Left cardiac atrium (tissue), 4 donors: ENCODE results near the gene ERN1. TPM values are rescaled to one million over a fixed set of nuclear protein-coding genes. Genes with fewer than 3 reads are reported as not detected.

Source experiments
- ATAC-seq, 2 donors: fragments of 200-7000 bp; cut with Tn5 transposase; one replicate each; pipeline ENCODE4 v1.9.1; 2020; ENCODE audit warnings: mild to moderate bottlenecking in 2 of 2, moderate library complexity in 2 of 2
- DNase-seq: peaks from one replicate; pipeline ENCODE4 v3.0.0-alpha.2; 2020
- intact Hi-C, 2 donors: fragments of 100-400 bp; cut with DNase I; formaldehyde crosslinking; loops; one replicate each; pipeline versions ENCODE4 v1.14.1 to v1.15.1; 2022 to 2023
- total RNA-seq, 2 donors: library from RNA; stranded (reverse); fragmentation: NEBNext Ultra II Directional; extraction: Animal tissue kit (Norgen Biotek cat#: 25700); gene quantifications; one replicate each; pipeline ENCODE4 v1.2.1, GENCODE V29; 2021
- donor health status: DM: no; HTN: yes; CAD: no.
- donor health status: DM: no; HTN: yes; CAD: no; lungs with severe emphysema.
- donor health status: DM: yes; HTN: yes; CAD: no.
- donor health status: Dilated cardiomyopathy.

Gene ERN1
- total RNA-seq, 2 donors from 2014 or later: 11.4 to 15.4 TPM

DNA sequence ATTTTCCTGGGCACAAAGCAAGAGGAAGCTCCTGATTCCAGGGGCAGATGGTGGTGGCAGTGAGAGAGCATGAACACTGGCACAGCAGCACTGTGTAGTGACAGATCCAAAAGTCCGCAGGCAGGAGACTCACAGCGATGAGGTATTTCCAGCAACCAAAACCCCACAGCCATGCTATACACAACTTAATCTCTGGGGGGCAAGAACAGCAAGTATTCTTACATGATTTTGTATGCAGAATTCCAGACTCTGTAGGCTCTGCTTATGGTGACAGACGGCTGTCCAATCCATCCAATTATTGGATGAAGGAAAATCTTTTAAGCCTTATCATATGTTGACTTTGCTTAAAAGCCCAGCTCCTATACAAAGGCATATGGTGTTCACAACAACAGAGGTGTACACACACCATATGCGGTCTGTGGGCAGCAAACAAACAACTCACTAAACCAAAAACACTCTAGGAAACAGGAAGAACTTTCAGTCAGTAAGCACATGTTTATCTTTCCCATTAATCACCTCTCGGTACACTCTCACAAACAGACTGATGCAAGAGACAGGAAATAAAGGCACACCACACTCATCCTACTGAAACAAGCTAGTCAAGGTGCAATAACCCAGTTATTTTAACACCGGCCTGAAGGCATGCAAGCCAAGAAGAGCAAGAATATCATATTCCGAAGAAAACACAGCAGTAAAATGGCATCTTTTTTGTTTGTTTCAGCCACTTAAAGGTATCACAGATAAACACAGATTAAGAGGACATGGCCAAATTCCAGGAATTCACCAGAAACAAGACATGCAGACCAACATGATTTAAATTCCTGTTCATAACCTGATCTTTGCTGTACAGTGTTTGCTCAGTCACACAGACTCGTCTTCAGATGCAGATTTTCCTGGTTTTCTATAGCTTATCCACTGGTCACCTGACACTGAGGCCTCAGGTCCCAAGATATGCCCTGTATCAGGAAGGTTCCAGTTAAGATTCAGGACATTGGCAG is 47.8 kb downstream of the ERN1 start:
- DNase-seq: no peak
- ATAC-seq: peak; percentile 42 to 62
- intact Hi-C loops: no loop called here

- intact Hi-C loops: no loop called here
- ATAC-seq: no peak
Measured at GRCh38 chr17:64080174-64080618, 49.7 kb downstream of the ERN1 start.

GRCh38 chr17:64077379-64077778 is 52.6 kb downstream of the ERN1 start:
- ATAC-seq: no peak
- intact Hi-C loops: no loop called here
- DNase-seq: no peak

More at GRCh38 chr17:64080174-64080618, 49.7 kb downstream of the ERN1 start:
- DNase-seq: no peak

DNA sequence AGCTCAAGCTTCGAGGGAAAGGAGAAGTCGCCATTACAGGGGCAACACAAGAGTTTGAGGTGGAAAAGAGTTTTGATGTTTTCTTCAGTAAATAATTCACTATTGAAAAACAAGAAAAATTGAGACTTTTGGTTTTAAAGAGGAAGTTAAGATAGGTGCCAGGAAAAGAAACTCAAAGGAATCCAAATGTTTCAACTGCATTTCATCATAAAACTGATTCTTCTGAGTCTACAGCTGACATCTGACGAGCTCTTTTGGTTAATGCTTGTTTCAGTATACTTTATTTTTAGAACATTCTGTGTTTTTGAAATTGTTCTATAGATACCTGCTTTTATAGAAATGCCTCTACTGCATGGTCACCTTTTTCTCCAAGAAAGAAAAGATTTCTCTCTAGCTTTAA is 54.0 kb downstream of the ERN1 start:
- ATAC-seq (no peak), DNase-seq (no peak)
- intact Hi-C loops: no loop called here

DNA sequence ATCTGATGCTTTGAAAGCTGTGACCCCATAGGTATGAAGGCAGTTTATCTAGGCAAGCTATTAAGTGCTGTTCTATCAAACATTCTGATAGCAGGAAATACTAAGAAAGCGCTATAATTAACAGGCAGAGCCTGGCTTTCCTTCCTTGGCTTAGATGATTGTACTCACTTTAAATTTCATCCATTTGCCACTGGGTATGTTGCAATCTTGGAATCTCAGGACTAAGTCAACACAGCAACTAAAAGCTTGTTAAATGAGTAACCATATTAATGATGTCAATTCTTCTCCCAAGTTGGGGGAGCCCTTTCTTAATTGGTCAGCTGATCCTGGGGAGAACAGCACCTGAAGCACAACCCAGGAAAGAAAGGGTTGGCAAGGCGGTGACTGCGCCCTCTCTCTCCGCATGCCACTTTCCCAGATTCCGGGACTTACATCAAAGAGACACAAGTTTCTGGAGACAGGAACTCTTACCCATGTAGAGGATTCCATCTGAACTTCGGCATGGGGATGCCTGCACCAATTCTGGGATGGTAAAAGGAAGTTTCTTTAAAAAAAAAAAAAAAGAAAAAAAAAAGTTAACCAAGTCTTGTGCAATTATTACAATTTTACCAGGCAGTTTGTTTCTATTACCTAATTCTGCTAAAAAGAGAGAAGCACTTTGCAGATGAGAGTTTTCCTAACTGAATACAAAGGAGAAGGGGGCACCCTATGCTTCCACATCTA is 55.1 kb downstream of the ERN1 start:
- intact Hi-C loops: no loop called here
- DNase-seq (no peak), ATAC-seq (peak; percentile 53 to 81)

DNA sequence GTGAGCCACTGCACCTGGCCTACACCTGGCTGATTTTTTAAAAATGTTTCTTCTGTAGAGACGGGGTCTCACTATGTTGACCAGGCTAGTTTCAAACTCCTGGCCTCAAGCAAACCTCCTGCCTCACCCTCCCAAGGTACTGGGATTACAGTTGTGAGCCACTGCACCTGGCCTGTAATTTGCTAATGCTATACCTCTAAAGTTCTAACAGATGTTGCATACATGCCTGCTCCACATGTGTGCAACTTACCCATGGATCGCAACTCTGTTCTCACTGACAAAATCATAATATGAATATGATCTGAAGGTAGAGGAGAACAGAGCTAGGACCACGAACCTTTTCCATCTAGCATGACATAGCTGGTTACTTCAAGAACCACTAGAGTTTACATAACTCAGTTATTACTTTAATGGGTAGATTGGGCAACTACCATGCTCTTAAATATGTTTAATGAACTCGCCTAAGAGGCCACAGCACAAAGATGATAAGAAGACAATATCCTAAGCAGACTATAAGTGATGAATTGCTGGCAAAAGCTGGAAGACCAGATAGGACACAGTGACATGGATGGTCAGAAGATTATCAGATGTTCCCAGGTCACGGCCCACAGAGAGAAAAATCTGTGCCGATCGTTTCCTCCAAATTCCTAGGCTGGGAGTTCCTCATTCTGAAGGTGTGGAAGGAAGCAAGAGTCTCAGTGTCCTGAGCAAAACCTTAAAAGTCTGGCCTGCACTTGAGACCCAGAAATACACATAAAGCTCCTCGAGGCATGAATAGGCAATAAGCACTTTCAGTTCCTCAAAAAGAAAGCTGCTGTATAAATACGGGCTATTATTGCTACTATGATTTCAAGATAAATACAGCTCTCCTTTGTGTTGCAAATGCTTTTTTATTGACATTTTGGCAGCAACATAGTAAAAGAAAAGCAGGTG is 55.9 kb downstream of the ERN1 start:
- DNase-seq: no peak
- intact Hi-C loops: no loop called here
- ATAC-seq: peak; percentile 34 to 50

DNA sequence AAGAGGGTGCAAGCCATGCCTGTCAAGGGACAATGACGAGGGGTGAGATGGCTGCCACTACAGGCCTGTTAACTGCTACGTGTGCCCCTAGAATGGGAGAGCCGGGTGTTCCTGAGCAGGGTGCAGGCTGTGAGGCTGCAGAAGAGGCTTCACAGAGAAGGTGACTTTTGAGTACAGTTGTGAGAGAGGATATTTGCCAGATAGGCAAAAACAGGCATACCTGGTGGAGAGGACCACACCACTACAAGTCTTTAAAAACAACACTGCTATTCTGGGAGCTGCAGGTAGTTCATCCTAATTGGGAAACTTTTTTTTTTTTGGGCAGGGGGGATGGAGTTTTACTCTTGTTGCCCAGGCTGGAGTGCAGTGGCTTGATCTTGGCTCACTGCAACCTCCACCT is 58.8 kb downstream of the ERN1 start:
- DNase-seq: no peak
- ATAC-seq: no peak
- intact Hi-C loops: no loop called here

DNA sequence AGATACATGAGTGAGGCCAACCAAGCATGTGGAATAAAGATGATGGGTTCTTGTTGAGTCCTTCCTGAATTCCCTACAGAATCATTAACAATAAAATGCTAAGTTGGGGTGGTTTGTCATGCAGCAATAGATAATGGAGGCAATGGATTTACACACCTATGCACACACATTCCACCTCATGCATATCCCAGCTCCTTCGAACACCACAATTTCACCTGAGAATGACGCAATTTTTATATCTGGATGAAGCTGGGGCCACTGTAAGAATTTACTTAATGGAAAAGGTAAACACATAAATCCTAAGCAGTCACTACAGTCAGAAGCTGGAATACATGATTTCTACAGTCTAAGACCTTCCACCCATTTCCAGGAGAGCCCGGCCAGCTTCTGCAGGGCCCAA is 59.7 kb downstream of the ERN1 start:
- no peak for ATAC-seq
- intact Hi-C loops: no loop called here
- DNase-seq: no peak

DNA sequence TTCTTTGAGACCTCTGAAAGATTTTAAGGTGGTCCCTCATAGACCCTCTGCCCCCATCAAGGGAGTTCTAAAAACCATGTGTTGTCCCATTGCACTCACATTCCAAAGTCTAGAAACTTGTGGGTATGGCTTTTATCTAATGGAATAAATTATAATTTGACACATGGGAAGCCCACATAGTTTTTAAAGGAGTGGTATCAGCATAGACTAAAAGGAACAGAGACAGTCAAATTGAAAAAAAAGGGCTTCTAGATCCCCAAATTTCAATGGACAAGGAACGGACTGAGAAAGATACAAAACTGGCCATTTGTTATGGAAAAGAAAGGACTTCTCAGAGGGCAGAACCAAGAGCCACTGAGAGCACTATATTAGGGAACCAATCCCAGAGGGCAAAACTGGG is 60.8 kb downstream of the ERN1 start:
- DNase-seq (no peak), ATAC-seq (no peak)
- intact Hi-C loops: loop anchor here (10.0 kb wide), 2 partner anchors 66 to 216 kb away; partner anchors contain the start of gene ERN1 (in 2 of the 2)

DNA sequence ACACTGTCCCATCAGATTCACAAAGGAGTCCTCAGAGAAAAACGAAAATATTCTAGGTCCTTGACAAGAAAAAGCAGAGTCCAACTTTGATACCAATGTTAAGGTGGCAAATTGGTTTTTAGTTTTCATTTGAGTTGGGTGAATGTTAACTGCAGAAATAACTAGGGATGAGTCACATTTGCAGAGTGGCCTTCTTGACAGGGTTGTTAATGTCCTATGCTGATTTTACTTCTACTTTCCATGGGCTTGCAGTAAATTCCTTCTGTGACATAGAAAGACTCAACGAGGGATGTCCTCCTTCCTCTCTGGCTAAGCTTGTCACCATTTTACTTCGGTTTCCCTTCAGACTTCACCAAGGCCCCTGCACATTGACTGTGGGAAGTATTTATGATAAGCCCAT is 62.3 kb downstream of the ERN1 start:
- DNase-seq: no peak
- intact Hi-C loops: loop anchor here (10.0 kb wide), 2 partner anchors 67 to 217 kb away; partner anchors contain the start of gene ERN1 (in 2 of the 2)
- ATAC-seq: no peak

- intact Hi-C loops: loop anchor here (10.0 kb wide), 2 partner anchors 68 to 218 kb away; partner anchors contain the start of gene ERN1 (in 2 of the 2)
- peak in 1 of 2 donors; percentile 42 for ATAC-seq
Measured at GRCh38 chr17:64066716-64067115, 63.2 kb downstream of the ERN1 start.

DNA sequence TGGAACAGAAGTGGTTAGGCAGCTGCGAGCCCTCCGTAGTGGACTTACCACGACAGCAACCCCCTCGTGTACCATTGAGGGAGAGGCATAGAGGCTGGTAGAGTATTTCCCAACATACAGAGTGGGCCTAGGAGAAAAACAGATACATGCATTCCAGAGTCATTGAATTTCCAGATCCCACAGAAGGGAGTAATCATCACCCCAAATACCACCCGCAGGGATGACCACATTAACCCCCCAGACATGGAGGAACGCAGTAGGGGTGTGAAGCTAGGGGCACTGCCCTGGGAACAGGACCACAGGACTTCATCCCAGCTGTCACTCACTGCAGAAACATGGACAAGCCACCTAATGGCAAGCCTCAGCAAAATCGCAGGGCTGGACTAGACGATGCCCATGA is 64.8 kb downstream of the ERN1 start:
- intact Hi-C loops: loop anchor here (10.0 kb wide), 2 partner anchors 70 to 220 kb away; partner anchors contain the start of gene ERN1 (in 2 of the 2)
- ATAC-seq (no peak), DNase-seq (no peak)

More at GRCh38 chr17:64066716-64067115, 63.2 kb downstream of the ERN1 start:
- no peak for DNase-seq

GRCh38 chr17:64064331-64064730 is 65.6 kb downstream of the ERN1 start:
- intact Hi-C loops: loop anchor here (10.0 kb wide), 2 partner anchors 70 to 220 kb away; partner anchors contain the start of gene ERN1 (in 2 of the 2)
- ATAC-seq (no peak), DNase-seq (no peak)

- intact Hi-C loops: loop anchor here (10.0 kb wide), 2 partner anchors 71 to 221 kb away; partner anchors contain the start of gene ERN1 (in 2 of the 2)
- peak; percentile 71 for DNase-seq
- peak; percentile 55 to 72 for ATAC-seq
Measured at GRCh38 chr17:64063766-64064224, 66.1 kb downstream of the ERN1 start.

- ATAC-seq (peak in 1 of 2 donors; percentile 21), DNase-seq (no peak)
- intact Hi-C loops: loop anchor here (10.0 kb wide), 2 partner anchors 72 to 222 kb away; partner anchors contain the start of gene ERN1 (in 2 of the 2)
Measured at GRCh38 chr17:64063088-64063487, 66.9 kb downstream of the ERN1 start.

DNA sequence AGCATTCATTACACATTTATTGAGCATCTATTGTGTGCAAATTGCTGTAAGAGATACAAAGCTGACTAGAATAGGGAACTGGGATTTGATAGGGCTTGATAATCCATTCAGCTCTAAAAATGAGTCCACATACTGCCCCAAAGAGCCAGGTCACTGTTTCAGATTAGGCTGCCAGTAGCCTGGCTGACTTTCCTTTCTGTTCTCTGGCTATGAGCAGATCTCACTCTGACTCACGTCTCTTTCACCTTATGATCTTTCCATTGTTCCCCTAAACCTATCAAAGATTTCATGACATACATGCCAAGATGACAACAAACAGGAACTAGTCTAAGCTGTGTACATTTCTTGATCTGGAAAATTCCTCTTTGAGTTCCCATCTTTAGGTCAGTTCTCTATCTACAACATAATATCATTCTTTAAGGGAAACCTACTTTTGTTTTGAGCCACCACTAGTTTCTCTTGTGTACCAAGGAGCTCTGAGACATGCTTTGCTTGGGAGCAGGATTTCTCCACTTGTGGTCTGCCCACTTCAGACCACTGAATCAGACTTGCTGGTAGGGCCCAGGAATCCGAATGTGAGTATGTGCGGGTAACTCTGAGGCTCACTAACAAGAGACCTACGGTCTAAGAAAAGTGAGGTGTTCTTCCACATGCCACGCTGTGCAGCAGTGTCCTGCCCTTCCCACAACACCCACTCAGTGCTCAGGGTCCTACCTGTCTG is 68.6 kb downstream of the ERN1 start:
- DNase-seq (no peak), ATAC-seq (no peak)
- intact Hi-C loops: loop anchor here (10.0 kb wide), 2 partner anchors 73 to 223 kb away; partner anchors contain the start of gene ERN1 (in 2 of the 2)

GRCh38 chr17:64060331-64060730 is 69.6 kb downstream of the ERN1 start:
- intact Hi-C loops: loop anchor here (10.0 kb wide), 2 partner anchors 74 to 224 kb away; partner anchors contain the start of gene ERN1 (in 2 of the 2)
- ATAC-seq: no peak
- DNase-seq: no peak
